Anterior cingulate cortex (tissue), 58 donors: ENCODE data around the gene USP2.
A peak's percentile ranks its signal among the peaks of the same experiment; 100 is the strongest.

Source experiments
- DNase-seq, 58 donors: peaks; one replicate each; lab custom pipeline; 2025; lab: John Stamatoyannopoulos, UW

The USP2 gene

DNA sequence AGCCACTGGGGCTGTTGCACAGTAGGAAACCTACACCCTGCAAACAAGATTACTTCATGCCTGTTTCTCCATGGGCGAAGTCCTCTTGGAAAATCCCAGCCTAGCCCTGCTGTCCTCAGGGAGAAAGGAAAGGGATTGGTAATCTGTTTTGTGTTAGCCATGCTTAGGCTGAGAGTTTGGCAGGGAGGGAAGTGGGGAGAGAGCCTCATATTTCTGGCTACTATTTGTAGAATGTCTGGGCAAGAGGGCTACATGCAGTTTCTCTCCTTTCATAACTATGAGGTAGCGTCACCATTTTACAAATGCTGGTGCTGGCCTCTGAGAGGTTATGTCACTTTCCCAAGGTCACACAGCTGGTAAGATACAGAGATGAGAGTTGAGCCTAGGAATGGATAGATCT, 34.2 kb downstream of the USP2 start:
- no peak for DNase-seq

GRCh38 chr11:119346605-119347004, 34.9 kb downstream of the USP2 start, which contains the start of gene MFRP:
Gene MFRP (minus strand): TSS chr11:119346705. CDS start chr11:119346513, 192 bp downstream.
- DNase-seq: no peak

DNA sequence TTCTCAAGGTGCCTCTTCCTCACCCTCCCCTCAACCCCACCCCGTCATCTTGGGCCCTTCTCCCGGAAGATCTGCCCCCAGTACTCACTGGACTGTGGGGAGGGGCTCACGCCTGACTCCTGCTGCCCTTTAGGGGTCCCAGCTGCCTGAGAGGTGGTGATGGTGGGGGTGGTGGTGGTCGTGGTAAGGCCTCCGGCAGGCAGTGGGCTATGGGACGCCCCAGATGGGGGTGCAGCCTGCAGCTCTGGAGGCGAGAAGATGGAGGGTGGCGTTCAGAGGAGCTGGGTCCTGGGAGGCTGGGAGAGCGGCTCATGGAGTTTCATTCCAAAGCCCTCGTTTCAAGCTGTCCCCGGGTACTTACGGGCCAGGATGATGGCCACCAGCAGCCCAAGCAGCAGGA, 35.8 kb downstream of the USP2 start:
- DNase-seq: no peak

GRCh38 chr11:119344291-119345010, 37.0 kb downstream of the USP2 start:
- no peak for DNase-seq

GRCh38 chr11:119343726-119344125, 37.8 kb downstream of the USP2 start:
- no peak for DNase-seq

DNA sequence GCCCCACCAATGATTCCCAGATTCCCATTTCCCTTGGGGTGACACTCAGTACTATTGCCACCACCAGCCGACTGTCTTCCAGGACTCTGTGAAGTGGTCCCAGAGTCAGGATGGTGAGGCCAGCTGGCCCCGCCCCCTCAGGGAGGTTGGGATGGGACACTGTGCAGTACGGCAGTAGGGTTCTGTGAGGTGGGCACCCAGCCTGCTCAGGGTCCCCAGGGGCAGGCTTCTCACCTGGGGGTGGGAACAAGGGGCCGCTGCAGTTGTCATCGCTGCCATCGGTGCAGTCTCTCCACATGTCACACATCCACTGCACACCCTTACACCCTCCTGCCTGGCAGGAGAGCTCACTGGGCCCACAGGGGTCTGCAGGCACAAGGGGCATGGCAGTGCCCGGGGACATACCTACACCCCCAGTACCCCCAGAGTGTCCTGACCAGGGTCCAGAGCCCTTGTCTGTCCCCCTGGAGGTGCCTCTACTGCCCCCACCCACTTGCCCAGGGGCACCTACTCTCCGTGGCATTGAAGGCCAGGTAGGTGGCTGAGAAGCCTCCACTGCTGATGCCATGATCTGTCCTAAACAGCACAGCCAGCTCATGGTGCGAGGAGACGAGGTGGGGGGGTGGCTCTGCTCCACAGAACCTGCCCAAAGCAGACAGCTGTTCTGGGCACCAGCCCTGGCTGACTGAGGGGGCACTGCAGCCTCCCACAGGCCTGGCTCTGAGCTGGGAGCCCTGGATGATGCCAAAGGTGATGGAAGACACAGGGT, 38.9 kb downstream of the USP2 start:
- DNase-seq: no peak

DNA sequence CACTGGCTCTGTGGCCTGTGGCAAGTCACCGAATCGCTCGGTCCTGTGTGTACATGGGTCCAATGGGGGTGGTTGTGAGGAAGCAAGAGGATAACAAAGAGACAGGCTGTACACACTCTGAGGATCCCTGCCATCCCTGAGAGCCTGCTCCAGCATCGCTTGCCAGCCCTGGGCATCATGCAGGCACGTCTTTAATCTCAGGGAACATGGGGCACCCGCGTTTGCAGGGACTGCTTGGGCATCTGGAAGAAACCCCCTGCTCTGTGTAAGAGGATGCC, 39.5 kb downstream of the USP2 start:
- DNase-seq: no peak

- DNase-seq: peak in 6 of 58 donors; percentile 23 to 60 (median 34)
Measured at GRCh38 chr11:119341222-119342022, 40.1 kb downstream of the USP2 start.

GRCh38 chr11:119340335-119341221, 40.9 kb downstream of the USP2 start, which contains the start of gene C1QTNF5:
Gene C1QTNF5 (minus strand): TSS chr11:119340883. CDS start chr11:119340397, 486 bp downstream.
- DNase-seq: peak in 47 of 58 donors; percentile 30 to 85 (median 62)

DNA sequence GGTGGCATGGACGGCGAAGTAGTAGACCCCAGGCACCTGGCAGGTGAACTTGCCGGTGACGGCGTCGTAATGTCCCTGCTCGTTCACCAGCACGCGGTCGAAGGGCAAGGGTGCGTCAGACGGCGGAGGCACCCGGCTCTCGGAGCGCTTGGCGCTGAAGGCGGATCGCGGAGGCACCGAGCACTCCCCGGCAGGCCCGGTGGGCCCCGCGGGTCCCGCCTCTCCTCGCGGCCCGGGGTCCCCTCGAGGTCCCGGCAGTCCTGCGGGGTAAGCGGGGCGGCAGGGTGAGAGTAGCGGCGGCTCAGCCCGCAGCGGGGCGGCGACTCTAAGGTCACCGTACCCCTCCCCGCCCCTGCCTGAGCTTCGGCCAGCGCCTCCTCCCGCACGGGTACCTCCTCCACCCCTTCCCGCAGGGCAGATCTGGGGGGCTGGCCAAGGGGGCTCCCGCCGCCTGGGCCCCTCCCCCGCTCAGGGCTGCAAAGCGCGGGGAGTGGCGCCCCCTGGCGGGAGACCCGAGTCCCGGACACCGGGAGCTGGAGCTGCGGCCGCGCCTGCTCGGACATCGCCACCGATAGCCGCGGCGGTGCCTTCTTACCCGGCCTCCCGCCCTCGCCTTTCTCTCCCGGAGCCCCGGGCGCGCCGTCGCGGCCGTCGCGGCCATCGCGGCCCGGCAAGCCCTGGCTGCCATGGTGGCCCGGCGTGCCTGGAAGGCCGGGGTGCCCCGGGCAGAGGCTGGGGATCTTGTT, 41.7 kb downstream of the USP2 start:
- DNase-seq: peak in 43 of 58 donors; percentile 12 to 82 (median 61)

DNA sequence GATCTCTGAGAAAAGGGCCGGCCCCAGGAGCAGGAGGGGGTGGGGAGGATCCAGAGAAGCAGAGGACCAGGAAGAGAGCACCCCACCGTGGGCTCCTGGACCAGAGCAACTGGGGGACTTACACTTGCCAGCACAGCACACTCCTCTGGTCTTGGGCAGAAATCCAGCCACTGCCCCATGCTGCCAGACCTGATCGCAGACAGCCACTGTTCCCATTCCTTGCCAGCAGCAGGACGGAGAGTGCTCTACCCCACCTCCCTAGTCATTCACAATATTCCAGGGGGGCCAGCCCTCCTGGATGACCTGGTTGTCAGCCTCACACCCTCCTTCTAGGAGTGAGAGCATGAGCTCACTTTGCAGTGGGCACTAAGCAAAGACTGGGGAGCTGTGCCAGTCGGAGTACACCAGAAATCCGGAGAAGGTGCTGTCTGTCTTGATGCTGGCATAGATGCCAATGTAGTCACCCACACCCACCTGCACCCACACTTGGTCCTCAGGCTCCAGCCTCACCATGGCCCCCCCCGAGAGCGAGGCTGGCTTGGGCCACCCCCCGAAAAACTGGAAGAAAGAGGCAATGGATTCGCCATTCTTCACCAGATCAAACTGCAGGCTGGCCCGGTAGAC, 42.4 kb downstream of the USP2 start:
- peak in 2 of 58 donors; percentile 25 to 41 for DNase-seq

GRCh38 chr11:119338318-119338890, 43.1 kb downstream of the USP2 start:
- DNase-seq: peak in 48 of 58 donors; percentile 16 to 84 (median 61)

GRCh38 chr11:119337581-119338317, 43.7 kb downstream of the USP2 start:
- no peak for DNase-seq

- DNase-seq: no peak
Measured at GRCh38 chr11:119336744-119337469, 44.6 kb downstream of the USP2 start.

DNA sequence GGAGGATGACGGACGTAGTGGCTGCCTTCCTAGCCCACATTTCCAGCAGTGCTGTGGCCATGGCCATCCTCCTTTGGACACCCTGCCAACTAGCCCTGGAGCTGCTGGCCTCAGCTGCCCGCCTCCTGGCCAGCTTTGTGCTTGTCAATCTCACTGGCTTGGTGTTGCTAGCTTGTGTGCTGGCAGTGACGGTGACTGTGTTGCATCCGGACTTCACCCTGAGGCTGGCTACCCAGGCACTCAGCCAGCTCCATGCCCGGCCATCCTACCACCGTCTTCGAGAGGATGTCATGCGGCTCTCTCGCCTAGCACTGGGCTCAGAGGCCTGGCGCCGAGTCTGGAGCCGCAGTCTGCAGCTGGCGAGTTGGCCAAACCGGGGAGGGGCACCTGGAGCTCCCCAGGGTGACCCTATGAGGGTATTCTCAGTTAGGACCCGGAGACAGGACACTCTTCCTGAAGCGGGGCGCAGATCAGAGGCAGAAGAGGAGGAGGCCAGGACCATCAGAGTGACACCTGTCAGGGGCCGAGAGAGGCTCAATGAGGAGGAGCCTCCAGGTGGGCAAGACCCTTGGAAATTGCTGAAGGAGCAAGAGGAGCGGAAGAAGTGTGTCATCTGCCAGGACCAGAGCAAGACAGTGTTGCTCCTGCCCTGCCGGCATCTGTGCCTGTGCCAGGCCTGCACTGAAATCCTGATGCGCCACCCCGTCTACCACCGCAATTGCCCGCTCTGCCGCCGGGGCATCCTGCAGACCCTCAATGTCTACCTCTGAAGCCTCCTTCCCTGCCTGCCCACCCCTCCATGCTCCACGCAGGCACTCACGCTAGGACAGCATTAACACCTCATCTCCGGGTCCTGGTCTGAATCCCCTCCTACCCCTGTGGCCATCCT, 45.6 kb downstream of the USP2 start:
- peak in 18 of 58 donors; percentile 17 to 69 (median 38) for DNase-seq

- no peak for DNase-seq
Measured at GRCh38 chr11:119335091-119335654, 46.3 kb downstream of the USP2 start.
